Endometrium (tissue), 2 donors: ENCODE measurements around the gene USP15.

Experiments used
- FAIRE-seq: peaks from 2 replicates; lab custom pipeline; 2012; peaks lifted over from hg19 to GRCh38; lab: Jason Lieb, UNC
- donor health status: control.
- donor health status: control.

USP15 gene

DNA sequence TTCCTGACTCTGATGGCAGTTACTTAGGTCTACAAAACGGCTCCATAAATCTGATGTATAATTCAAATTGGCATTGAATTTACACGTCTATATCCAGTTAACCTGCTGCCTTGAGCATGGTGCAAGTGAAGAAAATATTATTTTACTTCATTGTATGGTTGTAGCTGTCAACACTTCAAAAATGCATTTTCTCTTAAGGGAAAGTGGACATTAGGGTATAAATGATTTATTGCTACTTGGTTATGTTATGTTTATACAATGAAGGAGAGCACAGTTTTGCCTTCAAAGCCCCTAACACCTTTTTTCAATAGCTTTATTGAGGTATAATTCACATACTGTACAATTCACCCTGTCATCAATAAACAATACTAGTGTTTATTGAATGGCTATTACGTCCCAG is 2.0 kb upstream of the USP15 start:
- FAIRE-seq = no peak

DNA sequence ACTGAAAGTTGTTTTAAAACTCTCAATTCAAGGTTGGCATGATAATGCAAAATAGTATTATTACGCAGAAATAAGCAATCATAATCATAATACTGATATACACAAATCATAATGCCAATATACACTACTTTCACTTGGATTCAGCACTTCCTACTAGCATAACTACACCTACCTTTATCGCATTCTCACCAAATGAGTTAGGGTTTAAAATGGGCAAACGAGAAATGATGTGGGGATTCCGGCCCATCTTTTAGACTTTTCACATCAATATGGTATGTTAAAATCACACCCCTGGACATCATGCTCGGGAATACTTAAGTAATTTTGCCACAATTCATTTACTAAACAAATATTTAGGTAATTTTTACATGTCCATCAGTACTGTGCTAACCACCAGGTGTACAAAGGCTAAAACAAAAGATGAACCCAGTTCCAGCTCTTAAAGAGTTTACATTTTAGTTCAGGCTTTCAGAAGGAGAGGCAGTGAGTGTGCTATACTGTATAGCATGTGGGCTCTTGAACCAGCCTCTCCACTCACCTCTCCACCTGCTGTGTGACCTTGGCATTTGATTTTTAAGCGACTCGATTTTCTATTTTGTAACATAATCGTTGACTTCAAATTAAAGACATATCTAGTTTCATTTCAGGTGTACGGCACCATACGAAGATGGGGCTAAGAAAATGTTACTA is 1.1 kb upstream of the USP15 start:
- no peak for FAIRE-seq

GRCh38 chr12:62259631-62259992 is 592 bp upstream of the USP15 start:
- FAIRE-seq = no peak

DNA sequence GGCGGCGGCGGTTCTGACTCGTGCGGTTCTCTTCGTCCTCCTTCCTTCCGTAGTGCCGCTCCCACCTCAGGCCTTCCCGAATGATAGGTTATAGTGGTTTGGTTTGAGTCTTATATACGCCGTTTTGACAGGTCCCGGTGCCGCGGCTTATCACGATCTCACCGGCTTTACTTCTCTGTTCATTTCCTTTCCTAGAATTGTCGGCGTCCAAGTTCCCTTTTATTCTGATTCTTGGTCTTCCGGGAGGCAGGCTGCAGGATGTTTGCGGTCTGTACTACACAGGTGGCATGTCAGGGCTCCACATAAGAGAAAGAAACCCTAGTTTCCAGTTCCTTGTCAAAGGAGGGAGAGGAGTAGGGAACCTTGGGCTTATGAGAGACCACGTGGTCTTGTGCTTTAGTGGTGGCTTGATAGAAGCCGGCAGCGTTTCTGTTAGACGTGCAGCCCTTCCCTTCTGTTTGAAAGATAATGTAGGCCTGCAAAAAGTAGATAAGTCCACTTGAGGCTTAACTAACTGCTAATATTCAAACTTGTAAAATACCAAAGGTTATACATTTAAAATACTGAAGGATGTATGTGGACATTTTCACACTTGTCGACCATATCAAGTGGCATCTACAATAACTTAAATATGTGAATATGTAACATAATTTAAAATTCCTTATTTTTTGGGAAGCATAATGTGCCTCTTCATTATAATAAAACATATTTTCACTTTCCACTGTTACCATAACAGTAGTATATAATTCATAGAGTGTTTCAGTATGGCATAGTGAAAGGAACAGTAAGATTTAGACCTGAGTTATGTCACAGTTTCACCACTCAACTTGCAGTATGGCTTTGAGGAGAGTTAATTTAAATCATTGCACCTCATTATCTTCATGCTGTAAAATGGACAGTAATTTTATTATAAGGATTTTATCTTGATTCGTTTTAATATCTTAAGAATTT is 804 bp downstream of the USP15 start:
- no peak for FAIRE-seq

DNA sequence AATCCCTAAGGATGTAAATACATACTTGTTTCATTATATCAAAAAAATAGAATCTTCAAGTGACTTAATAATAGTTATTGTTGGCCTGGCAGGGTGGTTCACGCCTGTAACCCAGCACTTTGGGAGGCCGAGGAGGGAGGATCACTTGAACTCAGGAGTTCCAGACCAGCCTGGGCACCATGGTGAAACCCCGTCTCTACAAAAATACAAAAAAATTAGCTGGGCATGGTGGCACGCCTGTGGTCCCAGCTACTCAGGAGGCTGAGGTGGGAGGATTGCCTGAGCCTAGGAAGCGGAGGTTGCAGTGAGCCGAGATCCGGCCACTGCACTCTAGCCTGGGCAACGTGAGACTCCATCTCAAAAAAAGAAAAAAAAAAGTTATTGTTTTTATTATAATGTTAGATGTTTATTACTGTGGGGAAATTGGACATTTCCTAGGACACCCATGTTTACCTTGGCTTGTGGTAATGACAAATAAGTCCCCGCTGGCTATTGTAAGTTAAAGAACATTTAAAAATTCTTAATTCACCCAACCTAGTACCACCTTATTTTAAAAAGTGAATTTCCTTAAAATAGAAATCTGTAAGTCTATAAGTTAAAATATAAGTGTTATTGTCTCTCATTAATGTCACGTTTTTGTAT is 1.8 kb downstream of the USP15 start:
- no peak for FAIRE-seq

- FAIRE-seq = no peak
Observed at GRCh38 chr12:62263232-62263631, 3.0 kb downstream of the USP15 start.

DNA sequence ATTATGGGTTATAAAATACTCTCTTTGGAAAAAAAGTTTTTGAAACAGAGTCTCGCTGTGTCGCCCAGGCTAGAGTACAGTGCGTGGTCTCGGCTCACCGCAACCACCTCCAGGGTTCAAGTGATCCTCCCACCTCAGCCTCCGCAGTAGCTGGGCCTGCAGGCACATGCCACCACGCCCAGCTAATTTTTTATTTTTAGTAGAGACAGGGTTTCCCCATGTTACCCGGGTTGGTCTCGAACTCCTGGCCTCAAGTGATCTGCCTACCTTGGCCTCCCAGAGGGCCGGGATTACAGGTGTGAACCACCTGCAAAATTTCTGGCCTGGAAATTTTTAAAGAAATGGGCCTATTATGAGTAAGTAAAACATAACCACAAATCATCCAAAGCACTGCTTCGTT is 3.8 kb downstream of the USP15 start:
- no peak for FAIRE-seq

GRCh38 chr12:62264706-62265105 is 4.5 kb downstream of the USP15 start:
- FAIRE-seq = no peak

DNA sequence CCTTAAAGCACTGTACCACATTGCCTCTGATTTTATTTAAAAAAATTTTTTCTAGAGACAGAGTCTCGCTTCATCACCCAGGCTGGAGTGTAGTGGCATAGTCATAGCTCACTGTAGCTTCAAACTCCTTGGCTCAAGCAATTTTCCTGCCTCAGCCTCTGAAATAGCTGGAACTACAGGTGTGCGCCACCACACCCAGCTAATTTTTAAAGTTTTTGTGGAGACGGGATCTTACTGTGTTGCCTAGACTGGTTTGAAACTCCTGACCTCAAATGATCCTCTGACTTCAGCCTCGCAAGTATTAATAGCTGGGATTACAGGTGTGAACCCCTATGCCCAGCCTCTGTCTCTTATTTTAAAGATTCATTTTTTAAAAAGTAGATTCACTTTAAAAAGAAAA is 5.3 kb downstream of the USP15 start:
- no peak for FAIRE-seq

GRCh38 chr12:62267026-62267425 is 6.8 kb downstream of the USP15 start:
- FAIRE-seq = no peak

- FAIRE-seq = no peak
Observed at GRCh38 chr12:62267480-62267879, 7.3 kb downstream of the USP15 start.

- no peak for FAIRE-seq
Observed at GRCh38 chr12:62268956-62269355, 8.8 kb downstream of the USP15 start.

DNA sequence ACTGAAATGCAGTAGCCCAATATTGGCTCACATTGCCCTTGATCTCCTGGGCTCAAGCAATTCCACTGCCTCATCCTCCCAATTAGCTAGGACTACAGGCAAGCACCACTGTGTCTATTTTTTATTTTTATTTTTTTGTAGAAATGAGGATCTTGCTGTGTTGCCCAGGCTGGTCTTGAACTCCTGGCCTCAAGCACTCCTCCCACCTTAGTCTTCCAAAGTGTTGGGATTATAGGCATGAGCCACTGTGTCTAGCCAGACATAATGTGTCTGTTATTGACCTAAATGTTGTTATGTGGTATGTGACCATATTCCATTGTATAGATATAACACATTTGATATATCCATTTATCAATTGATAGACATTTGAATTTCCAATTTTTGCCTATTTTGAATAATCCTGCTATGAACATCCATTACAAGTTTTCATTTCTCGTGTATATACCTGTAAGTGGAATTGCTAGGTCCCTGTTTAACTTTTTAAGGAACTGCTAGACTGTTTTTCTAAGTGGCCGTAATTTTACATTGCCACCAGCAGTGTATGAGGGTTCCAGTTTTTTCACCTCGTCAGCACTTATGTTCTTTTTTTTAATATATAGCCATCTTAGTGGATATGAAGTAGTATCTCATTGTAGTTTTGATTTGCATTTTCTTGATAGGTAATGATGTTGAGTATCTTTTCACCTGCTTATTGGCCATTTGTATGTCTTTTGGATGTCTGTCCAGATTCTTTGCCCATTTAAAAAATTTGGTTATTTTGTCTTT is 9.4 kb downstream of the USP15 start:
- no peak for FAIRE-seq

DNA sequence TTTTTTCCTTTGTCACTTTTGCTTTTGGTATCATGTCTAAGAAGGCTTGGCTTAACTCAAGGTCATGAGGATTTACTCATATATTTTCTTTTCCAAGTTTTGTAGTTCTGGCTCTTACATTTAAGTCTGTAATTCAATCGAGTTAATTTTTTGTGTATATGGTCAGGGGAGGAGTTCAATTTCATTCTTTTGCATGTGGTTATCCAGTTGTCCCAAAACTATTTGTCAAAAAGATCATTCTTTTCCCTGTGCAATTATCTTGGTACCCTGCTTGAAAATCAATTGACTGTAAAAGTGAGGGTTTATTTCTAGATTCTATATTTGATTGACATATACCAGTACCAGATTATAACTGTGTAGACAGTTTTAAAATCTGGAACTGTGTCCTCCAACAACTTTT is 10.2 kb downstream of the USP15 start:
- FAIRE-seq = no peak

GRCh38 chr12:62270872-62271271 is 10.7 kb downstream of the USP15 start:
- no peak for FAIRE-seq

DNA sequence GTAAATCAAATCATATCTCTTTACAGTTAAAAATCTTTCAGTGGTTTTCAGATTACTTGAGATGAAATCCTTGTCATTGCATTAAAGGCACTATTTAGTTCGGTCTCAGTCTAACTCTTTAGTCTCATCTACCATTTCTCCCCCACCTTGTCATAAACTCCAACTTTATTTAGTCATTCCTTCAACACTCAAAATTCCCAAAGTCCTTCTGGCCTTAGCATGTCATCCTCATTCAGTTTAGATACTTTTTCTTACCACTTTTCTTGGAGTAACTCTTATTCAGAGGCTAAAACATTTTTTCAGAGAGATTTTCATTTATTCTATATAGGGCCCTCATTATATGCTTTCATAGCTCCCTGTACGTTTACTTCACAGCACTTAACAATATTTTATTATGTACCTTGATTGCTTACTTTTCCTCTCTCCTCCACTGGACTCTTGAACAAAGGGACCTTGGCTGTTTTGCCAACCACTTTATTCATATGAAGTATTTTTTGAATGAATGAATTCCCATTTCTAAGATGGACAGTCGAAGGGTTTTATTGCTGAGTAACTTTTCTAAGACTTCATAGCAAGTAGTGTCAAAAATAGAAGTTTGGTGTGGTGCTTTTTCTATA is 12.8 kb downstream of the USP15 start:
- no peak for FAIRE-seq

- FAIRE-seq = no peak
Observed at GRCh38 chr12:62273724-62274380, 13.6 kb downstream of the USP15 start.

- FAIRE-seq = no peak
Observed at GRCh38 chr12:62278022-62278421, 17.8 kb downstream of the USP15 start.

GRCh38 chr12:62279058-62279457 is 18.9 kb downstream of the USP15 start:
- FAIRE-seq = no peak

- no peak for FAIRE-seq
Observed at GRCh38 chr12:62279961-62280360, 19.8 kb downstream of the USP15 start.

DNA sequence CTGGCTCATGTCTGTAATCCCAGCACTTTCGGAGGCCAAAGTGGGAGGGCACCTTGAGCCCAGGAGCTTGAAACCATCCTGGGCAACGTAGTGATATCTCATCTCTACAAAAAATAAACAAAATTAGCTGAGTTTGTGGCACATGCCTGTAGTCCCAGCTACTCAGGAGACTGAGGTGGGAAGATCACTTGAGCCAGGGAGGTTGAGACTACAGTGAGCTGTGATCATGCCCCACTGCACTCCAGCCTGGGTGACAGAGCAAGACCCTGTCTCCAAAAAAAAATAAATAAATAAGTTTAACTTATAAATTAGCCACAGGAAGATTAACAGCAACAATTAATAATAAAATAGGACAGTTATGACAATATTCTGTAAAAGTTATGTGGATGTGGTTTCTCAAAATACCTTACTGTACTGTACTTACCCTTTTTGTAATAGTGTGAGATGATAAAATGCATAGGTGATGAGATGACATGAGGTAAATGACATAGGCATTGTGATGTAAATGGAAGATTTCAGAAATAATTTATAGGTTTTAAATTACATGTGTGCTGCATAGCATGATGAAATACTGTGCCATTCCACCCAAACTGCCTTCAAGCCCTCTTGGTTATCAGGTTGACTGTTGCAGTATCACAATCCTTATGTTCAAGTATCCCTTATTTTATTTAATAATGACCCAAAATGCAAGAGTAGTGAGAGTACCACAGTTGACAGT is 22.0 kb downstream of the USP15 start:
- no peak for FAIRE-seq
